ENCODE data around the gene DNAJC13.

DNA sequence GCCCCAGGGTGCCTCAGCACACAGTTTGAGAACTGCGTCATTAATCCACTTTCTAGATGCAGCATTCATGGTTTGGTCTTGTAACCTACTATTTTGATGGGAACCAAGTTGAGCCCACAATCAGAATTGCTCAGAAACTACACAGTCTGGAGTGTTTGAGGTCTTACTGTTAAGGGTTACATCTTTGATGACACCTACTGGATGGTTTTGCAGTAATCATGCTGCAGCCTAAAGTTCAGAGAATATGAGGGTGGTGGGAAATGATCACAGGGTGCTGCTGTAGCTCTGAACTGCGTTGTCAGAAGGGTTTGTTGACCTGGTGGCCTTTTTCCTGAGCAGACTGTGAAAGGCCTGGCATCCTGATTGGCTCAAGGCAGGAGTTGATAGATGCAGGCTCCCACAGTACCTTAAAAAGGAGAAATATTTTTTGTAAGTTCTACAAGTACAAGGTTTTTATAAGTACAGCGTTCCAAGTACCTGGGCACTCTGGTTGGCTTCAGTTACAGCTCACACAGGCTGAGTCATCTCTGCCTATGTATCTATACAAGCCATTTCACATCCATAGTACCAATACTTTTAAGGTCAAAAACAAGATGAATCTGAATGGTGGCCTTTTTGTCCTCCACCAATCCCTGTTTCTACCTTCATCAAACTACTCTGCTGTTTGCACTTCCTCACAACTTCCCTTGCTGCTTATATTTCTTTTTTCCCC, 119.3 kb downstream of the DNAJC13 start:
- TF ChIP-seq, protein P1, sequence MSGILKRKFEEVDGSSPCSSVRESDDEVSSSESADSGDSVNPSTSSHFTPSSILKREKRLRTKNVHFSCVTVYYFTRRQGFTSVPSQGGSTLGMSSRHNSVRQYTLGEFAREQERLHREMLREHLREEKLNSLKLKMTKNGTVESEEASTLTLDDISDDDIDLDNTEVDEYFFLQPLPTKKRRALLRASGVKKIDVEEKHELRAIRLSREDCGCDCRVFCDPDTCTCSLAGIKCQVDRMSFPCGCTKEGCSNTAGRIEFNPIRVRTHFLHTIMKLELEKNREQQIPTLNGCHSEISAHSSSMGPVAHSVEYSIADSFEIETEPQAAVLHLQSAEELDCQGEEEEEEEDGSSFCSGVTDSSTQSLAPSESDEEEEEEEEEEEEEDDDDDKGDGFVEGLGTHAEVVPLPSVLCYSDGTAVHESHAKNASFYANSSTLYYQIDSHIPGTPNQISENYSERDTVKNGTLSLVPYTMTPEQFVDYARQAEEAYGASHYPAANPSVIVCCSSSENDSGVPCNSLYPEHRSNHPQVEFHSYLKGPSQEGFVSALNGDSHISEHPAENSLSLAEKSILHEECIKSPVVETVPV (CRISPR knock-in tag; IDR thresholded peaks at IDR 0.05) = no peak
- TF ChIP-seq RARB (CRISPR knock-in tag; IDR thresholded peaks at IDR 0.05) = no peak
- TF ChIP-seq, protein P2, sequence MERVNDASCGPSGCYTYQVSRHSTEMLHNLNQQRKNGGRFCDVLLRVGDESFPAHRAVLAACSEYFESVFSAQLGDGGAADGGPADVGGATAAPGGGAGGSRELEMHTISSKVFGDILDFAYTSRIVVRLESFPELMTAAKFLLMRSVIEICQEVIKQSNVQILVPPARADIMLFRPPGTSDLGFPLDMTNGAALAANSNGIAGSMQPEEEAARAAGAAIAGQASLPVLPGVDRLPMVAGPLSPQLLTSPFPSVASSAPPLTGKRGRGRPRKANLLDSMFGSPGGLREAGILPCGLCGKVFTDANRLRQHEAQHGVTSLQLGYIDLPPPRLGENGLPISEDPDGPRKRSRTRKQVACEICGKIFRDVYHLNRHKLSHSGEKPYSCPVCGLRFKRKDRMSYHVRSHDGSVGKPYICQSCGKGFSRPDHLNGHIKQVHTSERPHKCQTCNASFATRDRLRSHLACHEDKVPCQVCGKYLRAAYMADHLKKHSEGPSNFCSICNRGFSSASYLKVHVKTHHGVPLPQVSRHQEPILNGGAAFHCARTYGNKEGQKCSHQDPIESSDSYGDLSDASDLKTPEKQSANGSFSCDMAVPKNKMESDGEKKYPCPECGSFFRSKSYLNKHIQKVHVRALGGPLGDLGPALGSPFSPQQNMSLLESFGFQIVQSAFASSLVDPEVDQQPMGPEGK (CRISPR knock-in tag; IDR thresholded peaks at IDR 0.05; ENCODE audit: borderline replicate concordance) = no peak
- TF ChIP-seq, protein P3, sequence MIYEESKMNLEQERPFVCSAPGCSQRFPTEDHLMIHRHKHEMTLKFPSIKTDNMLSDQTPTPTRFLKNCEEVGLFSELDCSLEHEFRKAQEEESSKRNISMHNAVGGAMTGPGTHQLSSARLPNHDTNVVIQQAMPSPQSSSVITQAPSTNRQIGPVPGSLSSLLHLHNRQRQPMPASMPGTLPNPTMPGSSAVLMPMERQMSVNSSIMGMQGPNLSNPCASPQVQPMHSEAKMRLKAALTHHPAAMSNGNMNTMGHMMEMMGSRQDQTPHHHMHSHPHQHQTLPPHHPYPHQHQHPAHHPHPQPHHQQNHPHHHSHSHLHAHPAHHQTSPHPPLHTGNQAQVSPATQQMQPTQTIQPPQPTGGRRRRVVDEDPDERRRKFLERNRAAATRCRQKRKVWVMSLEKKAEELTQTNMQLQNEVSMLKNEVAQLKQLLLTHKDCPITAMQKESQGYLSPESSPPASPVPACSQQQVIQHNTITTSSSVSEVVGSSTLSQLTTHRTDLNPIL (CRISPR knock-in tag; IDR thresholded peaks at IDR 0.05; ENCODE audit: low read depth) = no peak
- no peak for TF ChIP-seq TOX (CRISPR knock-in tag; IDR thresholded peaks at IDR 0.05; ENCODE audit: borderline replicate concordance)
- no peak for TF ChIP-seq ZFP30 (CRISPR knock-in tag; IDR thresholded peaks at IDR 0.05)
- TF ChIP-seq ISL1 (CRISPR knock-in tag; IDR thresholded peaks at IDR 0.05) = no peak
- TF ChIP-seq, protein P4, sequence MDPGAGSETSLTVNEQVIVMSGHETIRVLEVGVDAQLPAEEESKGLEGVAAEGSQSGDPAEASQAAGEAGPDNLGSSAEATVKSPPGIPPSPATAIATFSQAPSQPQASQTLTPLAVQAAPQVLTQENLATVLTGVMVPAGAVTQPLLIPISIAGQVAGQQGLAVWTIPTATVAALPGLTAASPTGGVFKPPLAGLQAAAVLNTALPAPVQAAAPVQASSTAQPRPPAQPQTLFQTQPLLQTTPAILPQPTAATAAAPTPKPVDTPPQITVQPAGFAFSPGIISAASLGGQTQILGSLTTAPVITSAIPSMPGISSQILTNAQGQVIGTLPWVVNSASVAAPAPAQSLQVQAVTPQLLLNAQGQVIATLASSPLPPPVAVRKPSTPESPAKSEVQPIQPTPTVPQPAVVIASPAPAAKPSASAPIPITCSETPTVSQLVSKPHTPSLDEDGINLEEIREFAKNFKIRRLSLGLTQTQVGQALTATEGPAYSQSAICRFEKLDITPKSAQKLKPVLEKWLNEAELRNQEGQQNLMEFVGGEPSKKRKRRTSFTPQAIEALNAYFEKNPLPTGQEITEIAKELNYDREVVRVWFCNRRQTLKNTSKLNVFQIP (CRISPR knock-in tag; IDR thresholded peaks at IDR 0.05; ENCODE audit: borderline replicate concordance, low read depth) = no peak
- no peak for TF ChIP-seq BACH2 (CRISPR knock-in tag; IDR thresholded peaks at IDR 0.05; ENCODE audit: borderline replicate concordance)
